BLaER1 treated with 17β-estradiol and CSF1 and Interleukin-3, amounts not matched to agents 10 nM and 100 nM (cell line): ENCODE data around the gene PATE3.

ENCODE experiments used
- H3K27ac ChIP-seq, 11 experiments: shearing (Covaris generic); formaldehyde crosslinking; 2 replicates each; pipeline ENCODE4 v1.8.1; 2022
- H3K27me3 ChIP-seq, 11 experiments: shearing (Covaris generic); formaldehyde crosslinking; 2 replicates each; pipeline ENCODE4 v1.8.1; 2022
- H3K36me3 ChIP-seq, 11 experiments: shearing (Covaris generic); formaldehyde crosslinking; 2 replicates each; pipeline ENCODE4 v1.8.1; 2022
- H3K4me1 ChIP-seq, 10 experiments: shearing (Covaris generic); formaldehyde crosslinking; 2 replicates each; pipeline ENCODE4 v1.8.1; 2022
- H3K4me2 ChIP-seq, 11 experiments: shearing (Covaris generic); formaldehyde crosslinking; 2 replicates each; pipeline ENCODE4 v1.8.1; 2022
- H3K4me3 ChIP-seq, 10 experiments: shearing (Covaris generic); formaldehyde crosslinking; 2 replicates each; pipeline ENCODE4 v1.8.1; 2022
- H3K9ac ChIP-seq, 11 experiments: shearing (Covaris generic); formaldehyde crosslinking; 2 replicates each; pipeline ENCODE4 v1.8.1; 2022
- H3K9me3 ChIP-seq, 11 experiments: shearing (Covaris generic); formaldehyde crosslinking; replicated peaks in 1 of 11; 2 replicates each; pipeline ENCODE4 v1.8.1; 2022
- H4K20me1 ChIP-seq, 11 experiments: shearing (Covaris generic); formaldehyde crosslinking; 2 replicates each; pipeline ENCODE4 v1.8.1; 2022
- Cebpa-rat ChIP-seq, 11 experiments: shearing (Covaris generic); IDR thresholded peaks; 2 replicates each; pipeline ENCODE4 v1.8.1; 2022

Gene PATE3

DNA sequence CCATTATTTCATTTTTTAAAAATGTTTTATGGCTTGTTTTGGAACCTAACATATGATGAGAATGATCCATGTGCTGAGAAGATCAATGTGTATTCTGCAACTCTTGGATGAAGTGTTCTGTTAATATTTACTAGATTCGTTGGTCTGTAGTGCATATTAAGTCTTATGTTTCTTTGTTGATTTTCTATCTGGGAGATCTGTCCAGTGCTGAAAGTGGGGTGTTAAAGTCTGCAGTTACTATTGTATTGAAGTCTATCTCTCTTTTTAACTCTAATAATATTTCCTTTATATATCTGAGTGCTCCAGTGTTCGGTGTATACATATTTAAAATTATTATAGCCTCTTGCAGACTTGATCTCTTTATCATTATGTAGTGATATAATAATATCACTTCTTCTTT, 11.9 kb downstream of the PATE3 start:
- Histone ChIP-seq H3K36me3 (peaks cover 0 to 5% (median 0%) of the 10 kb centered on the region in 11 experiments; a peak in 1 of 22 replicates), H3K4me3 (no peak overlapping the region), H3K27me3 (no peaks in the 10 kb centered on the region), H3K4me2 (no peak overlapping the region), H3K9ac (no peak overlapping the region), H3K27ac (no peak overlapping the region), H3K4me1 (no peaks in the 10 kb centered on the region), H4K20me1 (no peaks in the 10 kb centered on the region), H3K9me3 (peaks cover 40 to 64% (median 47%) of the 10 kb centered on the region in 11 experiments)
- no peak for TF ChIP-seq Cebpa-rat (IDR thresholded peaks at IDR 0.05)

DNA sequence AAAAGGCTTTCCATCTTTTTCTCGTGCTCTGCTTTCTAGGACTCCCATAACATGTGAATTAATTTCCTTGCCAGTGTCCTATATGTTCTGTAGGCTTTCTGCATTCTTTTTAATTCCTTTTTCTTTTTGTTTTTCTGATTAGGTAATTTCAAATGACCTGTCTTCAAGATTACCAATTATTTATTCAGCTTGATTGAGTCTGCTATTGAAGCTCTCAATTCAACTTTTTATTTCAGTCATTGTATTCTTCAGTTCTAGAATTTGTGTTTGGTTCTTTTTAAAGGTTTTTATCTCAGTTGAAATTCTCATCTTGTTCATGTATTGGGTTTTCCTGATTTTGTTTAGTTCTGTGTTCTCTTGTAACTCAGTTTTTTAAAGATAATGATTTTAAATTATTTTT, 14.5 kb downstream of the PATE3 start:
- Histone ChIP-seq H3K27me3 (no peaks in the 10 kb centered on the region), H3K9ac (no peak overlapping the region), H4K20me1 (no peaks in the 10 kb centered on the region), H3K9me3 (peaks cover 35 to 58% (median 39%) of the 10 kb centered on the region in 11 experiments), H3K4me3 (no peak overlapping the region), H3K36me3 (peaks cover 0 to 5% (median 0%) of the 10 kb centered on the region in 11 experiments; a peak in 1 of 22 replicates), H3K4me2 (no peak overlapping the region), H3K27ac (no peak overlapping the region), H3K4me1 (no peaks in the 10 kb centered on the region)
- TF ChIP-seq Cebpa-rat (IDR thresholded peaks at IDR 0.05) = no peak

DNA sequence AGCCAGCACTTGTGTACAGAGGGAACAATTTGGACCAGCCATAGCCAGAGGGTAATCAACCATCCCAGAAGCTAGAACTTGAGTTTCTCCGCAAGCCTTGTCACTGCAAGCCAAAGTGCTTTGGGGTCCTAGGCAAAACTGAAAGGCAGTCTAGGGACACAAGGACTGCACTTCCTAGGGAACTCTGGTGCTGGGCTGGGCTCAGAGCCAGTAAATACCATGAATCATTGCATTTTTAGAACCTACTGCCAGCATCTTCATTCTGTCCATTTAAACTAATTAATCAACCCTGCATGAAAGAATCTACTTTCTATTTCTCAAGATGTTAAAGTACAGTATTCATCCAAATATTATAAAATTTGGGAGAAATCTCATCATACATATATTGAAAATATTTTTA, 20.0 kb downstream of the PATE3 start:
- peaks cover 0 to 5% (median 0%) of the 10 kb centered on the region in 11 experiments; a peak in 1 of 22 replicates for H3K36me3 ChIP-seq

DNA sequence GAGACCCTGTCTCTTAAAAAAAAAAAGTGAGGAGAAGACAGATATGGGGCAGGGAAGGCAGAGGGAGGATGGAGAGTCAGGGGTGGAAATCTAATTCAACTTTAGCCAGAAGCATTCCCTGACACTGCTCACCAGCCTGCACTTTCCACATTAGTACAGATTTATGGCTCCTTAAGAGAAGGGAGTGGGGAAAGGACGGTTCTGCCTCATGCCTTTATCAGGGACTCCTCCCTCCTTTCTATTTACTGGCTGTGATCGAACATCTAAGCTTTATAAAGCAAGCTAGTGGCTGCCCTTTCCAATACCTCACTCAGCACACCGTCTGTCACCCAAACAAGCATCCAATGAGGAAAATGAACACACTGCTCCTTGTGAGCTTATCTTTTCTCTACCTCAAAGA, 45.1 kb downstream of the PATE3 start, which contains the start of gene PATE4:
Gene PATE4, plus strand, starts transcription at position 301 of the 400 bp plus-strand sequence. Its CDS starts 44 bp downstream, at position 345.
- H3K27ac ChIP-seq = no peak within 1 kb of the TSS

More for the DNA sequence above, 20.0 kb downstream of the PATE3 start:
- H3K9me3 ChIP-seq = peaks cover 8 to 13% (median 10%) of the 10 kb centered on the region in 11 experiments
- H3K4me2 ChIP-seq = no peak overlapping the region
- H3K27me3 ChIP-seq = no peaks in the 10 kb centered on the region
- no peaks in the 10 kb centered on the region for H4K20me1 ChIP-seq
- H3K4me3 ChIP-seq = no peak overlapping the region
- no peak for TF ChIP-seq Cebpa-rat (IDR thresholded peaks at IDR 0.05)
- no peaks in the 10 kb centered on the region for H3K4me1 ChIP-seq
- H3K9ac ChIP-seq = no peak overlapping the region
- no peak overlapping the region for H3K27ac ChIP-seq

DNA sequence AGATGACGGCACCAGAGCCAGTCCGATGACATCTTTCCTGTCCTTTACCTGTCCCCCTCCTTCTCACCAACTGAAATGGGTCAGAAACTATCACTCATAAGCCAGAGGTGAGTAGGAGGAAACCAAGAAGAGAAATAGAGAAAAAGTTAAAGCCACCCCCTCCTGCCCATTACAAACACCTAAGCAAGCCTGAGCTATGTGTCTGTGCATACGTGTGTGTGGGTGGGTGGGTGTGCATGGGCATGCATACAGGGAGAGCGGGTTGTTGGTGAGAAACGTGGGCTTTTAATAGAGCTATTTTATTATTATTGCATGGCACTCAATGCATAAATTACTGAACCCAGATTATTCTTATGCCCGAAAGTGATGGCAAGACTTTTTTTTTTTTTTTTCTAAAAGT, 47.8 kb downstream of the PATE3 start:
- no peaks in the 10 kb centered on the region for H3K4me1 ChIP-seq
- no peak for TF ChIP-seq Cebpa-rat (IDR thresholded peaks at IDR 0.05)
- H3K36me3 ChIP-seq = no peaks in the 10 kb centered on the region
- H3K9me3 ChIP-seq = peaks cover 0 to 12% (median 9%) of the 10 kb centered on the region in 11 experiments; a peak in 7 of 22 replicates
- H3K4me2 ChIP-seq = no peak overlapping the region
- H3K27me3 ChIP-seq = no peaks in the 10 kb centered on the region
- no peak overlapping the region for H3K27ac ChIP-seq
- no peaks in the 10 kb centered on the region for H4K20me1 ChIP-seq
- no peak overlapping the region for H3K9ac ChIP-seq
- no peak overlapping the region for H3K4me3 ChIP-seq

More for the DNA sequence above, 45.1 kb downstream of the PATE3 start, which contains the start of gene PATE4:
- Histone ChIP-seq H3K27me3 (no peaks in the 10 kb centered on the region), H4K20me1 (no peaks in the 10 kb centered on the region), H3K4me2 (no peak within 1 kb of the TSS), H3K36me3 (no peaks in the 10 kb centered on the region), H3K9ac (no peak within 1 kb of the TSS), H3K4me3 (no peak within 1 kb of the TSS), H3K4me1 (no peaks in the 10 kb centered on the region), H3K9me3 (peaks cover 0 to 15% (median 10%) of the 10 kb centered on the region in 11 experiments; a peak in 7 of 22 replicates)
- TF ChIP-seq Cebpa-rat (IDR thresholded peaks at IDR 0.05) = no peak
